HEK293T (cell line): ENCODE results near the gene ACTN2.

Experiments
- ARNT ChIP-seq: fragments of 450-650 bp; IDR thresholded peaks from 2 replicates; pipeline ENCODE4 v1.6.1; 2017; ENCODE audit warnings: mild to moderate bottlenecking
- ELF4 ChIP-seq: fragments of 450-650 bp; IDR thresholded peaks from 2 replicates; pipeline ENCODE4 v1.6.1; 2017; ENCODE audit warnings: antibody characterized with exemption
- FOXA1 ChIP-seq: fragments of 450-650 bp; IDR thresholded peaks from 2 replicates; pipeline ENCODE4 v1.6.1; 2016; ENCODE audit warnings: mild to moderate bottlenecking
- FOXM1 ChIP-seq: fragments of 450-650 bp; IDR thresholded peaks from 2 replicates; pipeline ENCODE4 v1.6.1; 2017; ENCODE audit warnings: mild to moderate bottlenecking, borderline replicate concordance
- HDGF ChIP-seq: fragments of 450-650 bp; IDR thresholded peaks from 2 replicates; pipeline ENCODE4 v1.6.1; 2017; ENCODE audit warnings: antibody characterized with exemption, borderline replicate concordance
- LEF1 ChIP-seq: fragments of 450-650 bp; IDR thresholded peaks from 2 replicates; pipeline ENCODE4 v1.6.1; 2017; ENCODE audit warnings: mild to moderate bottlenecking, borderline replicate concordance
- SP1 ChIP-seq: fragments of 450-650 bp; IDR thresholded peaks from 2 replicates; pipeline ENCODE4 v1.6.1; 2017
- SUZ12 ChIP-seq: fragments of 450-650 bp; IDR thresholded peaks from 2 replicates; pipeline ENCODE4 v1.6.1; 2016; ENCODE audit warnings: mild to moderate bottlenecking
- TARDBP ChIP-seq: fragments of 450-650 bp; IDR thresholded peaks from 2 replicates; pipeline ENCODE4 v1.6.1; 2016
- ZNF384 ChIP-seq: fragments of 450-650 bp; IDR thresholded peaks from 2 replicates; pipeline ENCODE4 v1.6.1; 2016

GRCh38 chr1:236692128-236692527 is 5.8 kb downstream of the ACTN2 start:
- TF ChIP-seq ELF4 (no peak), TARDBP (no peak), SUZ12 (no peak), FOXM1 (no peak), HDGF (no peak), SP1 (no peak), ZNF384 (no peak), ARNT (no peak), FOXA1 (no peak), LEF1 (no peak)
